ENCODE measurements around the gene NAT9. TPM values are rescaled to one million over a fixed set of nuclear protein-coding genes. Genes with fewer than 3 reads are reported as not detected.

Gene NAT9
- total and polyA plus RNA-seq, 4 donors: 19.4 to 52.1 (median 37.5) TPM

- no CpG with 5 or more reads among the region's 2 CpGs for WGBS (ENCODE audit: insufficient coverage)
- no peak overlapping the region for H3K4me3 ChIP-seq (ENCODE audit: low read depth, low read length)
- H3K9me3 ChIP-seq (ENCODE audit: control insufficient read depth, insufficient read depth, low read length): no peaks in the 10 kb centered on the region
- H3K4me1 ChIP-seq (ENCODE audit: control insufficient read depth, insufficient read depth, low read length): peaks cover 31% of the 10 kb centered on the region
- H3K27me3 ChIP-seq (ENCODE audit: control insufficient read depth, insufficient read depth, low read length): peaks cover 47% of the 10 kb centered on the region
- H3K27ac ChIP-seq (ENCODE audit: low read depth, low read length): no peak overlapping the region
- no peaks in the 10 kb centered on the region for H3K36me3 ChIP-seq (ENCODE audit: control insufficient read depth, insufficient read depth, low read length)
- no peak for DNase-seq (ENCODE audit: low read depth in 4 of 6, low spot score in 6 of 6)
Measured at GRCh38 chr17:74743755-74744154, 32.4 kb downstream of the NAT9 start.

GRCh38 chr17:74742978-74743545, 33.1 kb downstream of the NAT9 start:
- Histone ChIP-seq H3K4me1 (ENCODE audit: control insufficient read depth, insufficient read depth, low read length) (peaks cover 37% of the 10 kb centered on the region), H3K9me3 (ENCODE audit: control insufficient read depth, insufficient read depth, low read length) (no peaks in the 10 kb centered on the region), H3K4me3 (ENCODE audit: low read depth, low read length) (no peak overlapping the region), H3K27ac (ENCODE audit: low read depth, low read length) (no peak overlapping the region), H3K36me3 (ENCODE audit: control insufficient read depth, insufficient read depth, low read length) (no peaks in the 10 kb centered on the region), H3K27me3 (ENCODE audit: control insufficient read depth, insufficient read depth, low read length) (peaks cover 52% of the 10 kb centered on the region)
- 87% methylated on average over 7 of the region's 9 CpGs for WGBS (ENCODE audit: insufficient coverage)
- no peak for DNase-seq (ENCODE audit: low read depth in 4 of 6, low spot score in 6 of 6)

- WGBS (ENCODE audit: insufficient coverage): no CpG with 5 or more reads among the region's 4 CpGs
Measured at GRCh38 chr17:74742153-74742515, 34.0 kb downstream of the NAT9 start.

GRCh38 chr17:74740641-74741387, 35.3 kb downstream of the NAT9 start:
- 91% methylated on average over 17 of the region's 17 CpGs for WGBS (ENCODE audit: insufficient coverage)
- H3K4me1 ChIP-seq (ENCODE audit: control insufficient read depth, insufficient read depth, low read length): peaks cover 43% of the 10 kb centered on the region
- no peak overlapping the region for H3K27ac ChIP-seq (ENCODE audit: low read depth, low read length)
- H3K9me3 ChIP-seq (ENCODE audit: control insufficient read depth, insufficient read depth, low read length): no peaks in the 10 kb centered on the region
- H3K36me3 ChIP-seq (ENCODE audit: control insufficient read depth, insufficient read depth, low read length): no peaks in the 10 kb centered on the region
- peaks cover 62% of the 10 kb centered on the region for H3K27me3 ChIP-seq (ENCODE audit: control insufficient read depth, insufficient read depth, low read length)
- no peak for DNase-seq (ENCODE audit: low read depth in 4 of 6, low spot score in 6 of 6)
- H3K4me3 ChIP-seq (ENCODE audit: low read depth, low read length): no peak overlapping the region

More at GRCh38 chr17:74742153-74742515, 34.0 kb downstream of the NAT9 start:
- peaks cover 53% of the 10 kb centered on the region for H3K27me3 ChIP-seq (ENCODE audit: control insufficient read depth, insufficient read depth, low read length)
- H3K4me1 ChIP-seq (ENCODE audit: control insufficient read depth, insufficient read depth, low read length): peaks cover 37% of the 10 kb centered on the region
- no peak overlapping the region for H3K27ac ChIP-seq (ENCODE audit: low read depth, low read length)
- H3K9me3 ChIP-seq (ENCODE audit: control insufficient read depth, insufficient read depth, low read length): no peaks in the 10 kb centered on the region
- H3K36me3 ChIP-seq (ENCODE audit: control insufficient read depth, insufficient read depth, low read length): no peaks in the 10 kb centered on the region
- no peak overlapping the region for H3K4me3 ChIP-seq (ENCODE audit: low read depth, low read length)
- no peak for DNase-seq (ENCODE audit: low read depth in 4 of 6, low spot score in 6 of 6)

- DNase-seq (ENCODE audit: low read depth in 4 of 6, low spot score in 6 of 6): no peak
- Histone ChIP-seq H3K36me3 (ENCODE audit: control insufficient read depth, insufficient read depth, low read length) (no peaks in the 10 kb centered on the region), H3K9me3 (ENCODE audit: control insufficient read depth, insufficient read depth, low read length) (no peaks in the 10 kb centered on the region), H3K27me3 (ENCODE audit: control insufficient read depth, insufficient read depth, low read length) (peaks cover 61% of the 10 kb centered on the region), H3K4me3 (ENCODE audit: low read depth, low read length) (no peak overlapping the region), H3K4me1 (ENCODE audit: control insufficient read depth, insufficient read depth, low read length) (peaks cover 37% of the 10 kb centered on the region), H3K27ac (ENCODE audit: low read depth, low read length) (no peak overlapping the region)
- WGBS (ENCODE audit: insufficient coverage): 74% methylated on average over 5 of the region's 6 CpGs
Measured at GRCh38 chr17:74740173-74740572, 36.0 kb downstream of the NAT9 start.

- Histone ChIP-seq H3K9me3 (ENCODE audit: control insufficient read depth, insufficient read depth, low read length) (no peaks in the 10 kb centered on the region), H3K27me3 (ENCODE audit: control insufficient read depth, insufficient read depth, low read length) (peaks cover 56% of the 10 kb centered on the region), H3K4me3 (ENCODE audit: low read depth, low read length) (no peak overlapping the region), H3K36me3 (ENCODE audit: control insufficient read depth, insufficient read depth, low read length) (no peaks in the 10 kb centered on the region), H3K27ac (ENCODE audit: low read depth, low read length) (no peak overlapping the region), H3K4me1 (ENCODE audit: control insufficient read depth, insufficient read depth, low read length) (peaks cover 28% of the 10 kb centered on the region)
- no peak for DNase-seq (ENCODE audit: low read depth in 4 of 6, low spot score in 6 of 6)
- WGBS (ENCODE audit: insufficient coverage): 88% methylated on average over 4 of the region's 12 CpGs
Measured at GRCh38 chr17:74739227-74739831, 36.8 kb downstream of the NAT9 start.

- Histone ChIP-seq H3K4me1 (ENCODE audit: control insufficient read depth, insufficient read depth, low read length) (peaks cover 26% of the 10 kb centered on the region), H3K27me3 (ENCODE audit: control insufficient read depth, insufficient read depth, low read length) (peaks cover 64% of the 10 kb centered on the region), H3K4me3 (ENCODE audit: low read depth, low read length) (no peak overlapping the region), H3K36me3 (ENCODE audit: control insufficient read depth, insufficient read depth, low read length) (no peaks in the 10 kb centered on the region), H3K9me3 (ENCODE audit: control insufficient read depth, insufficient read depth, low read length) (no peaks in the 10 kb centered on the region), H3K27ac (ENCODE audit: low read depth, low read length) (no peak overlapping the region)
- no peak for DNase-seq (ENCODE audit: low read depth in 4 of 6, low spot score in 6 of 6)
- 47% methylated on average over 13 of the region's 16 CpGs for WGBS (ENCODE audit: insufficient coverage)
Measured at GRCh38 chr17:74738051-74738996, 37.8 kb downstream of the NAT9 start.

- no peak for DNase-seq (ENCODE audit: low read depth in 4 of 6, low spot score in 6 of 6)
- 2% methylated on average over 32 of the region's 38 CpGs for WGBS (ENCODE audit: insufficient coverage)
- no peak overlapping the region for H3K27ac ChIP-seq (ENCODE audit: low read depth, low read length)
- no peak overlapping the region for H3K4me3 ChIP-seq (ENCODE audit: low read depth, low read length)
- no peaks in the 10 kb centered on the region for H3K36me3 ChIP-seq (ENCODE audit: control insufficient read depth, insufficient read depth, low read length)
- peaks cover 65% of the 10 kb centered on the region for H3K27me3 ChIP-seq (ENCODE audit: control insufficient read depth, insufficient read depth, low read length)
- peaks cover 26% of the 10 kb centered on the region for H3K4me1 ChIP-seq (ENCODE audit: control insufficient read depth, insufficient read depth, low read length)
- no peaks in the 10 kb centered on the region for H3K9me3 ChIP-seq (ENCODE audit: control insufficient read depth, insufficient read depth, low read length)
Measured at GRCh38 chr17:74737299-74738050, 38.7 kb downstream of the NAT9 start.

All from spinal cord (tissue), 10 donors.